ENCODE data around the gene ENPP7.
A peak's percentile ranks its signal among the peaks of the same experiment; 100 is the strongest.

Gene ENPP7

DNA sequence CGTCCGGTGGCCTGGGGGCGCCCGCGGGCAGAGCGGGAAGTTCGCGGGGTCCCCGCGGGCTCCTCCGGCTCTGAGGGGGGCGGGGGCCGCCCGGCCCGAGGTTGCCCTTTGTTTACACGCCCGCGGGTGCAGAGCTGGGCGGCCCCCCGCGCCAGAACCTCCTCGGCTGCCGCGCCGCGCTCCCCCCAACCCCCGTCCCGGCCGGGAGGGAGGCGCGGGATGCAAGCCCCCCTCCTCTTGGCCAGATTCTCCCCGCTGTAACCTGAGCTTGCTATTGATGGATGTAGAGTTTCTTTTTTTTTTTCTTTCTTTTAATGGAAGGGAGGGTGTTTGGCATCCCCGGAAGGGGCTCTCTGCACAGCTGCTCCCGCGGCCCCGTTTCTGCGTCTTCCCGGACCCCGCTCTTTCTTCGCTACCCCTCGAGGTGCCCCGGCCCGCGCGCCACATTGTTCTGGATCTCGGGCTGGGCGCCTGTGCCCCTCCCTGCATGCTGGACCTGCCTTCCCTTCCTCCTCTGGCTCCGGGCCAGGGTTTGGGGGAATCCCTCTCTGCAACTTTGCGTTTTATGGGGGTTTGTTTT, 47.9 kb downstream of the ENPP7 start (continued):
- no peak for TF ChIP-seq ZNF514 (tag by site-specific recombination; IDR thresholded peaks at IDR 0.05)
- TF ChIP-seq, protein P1, sequence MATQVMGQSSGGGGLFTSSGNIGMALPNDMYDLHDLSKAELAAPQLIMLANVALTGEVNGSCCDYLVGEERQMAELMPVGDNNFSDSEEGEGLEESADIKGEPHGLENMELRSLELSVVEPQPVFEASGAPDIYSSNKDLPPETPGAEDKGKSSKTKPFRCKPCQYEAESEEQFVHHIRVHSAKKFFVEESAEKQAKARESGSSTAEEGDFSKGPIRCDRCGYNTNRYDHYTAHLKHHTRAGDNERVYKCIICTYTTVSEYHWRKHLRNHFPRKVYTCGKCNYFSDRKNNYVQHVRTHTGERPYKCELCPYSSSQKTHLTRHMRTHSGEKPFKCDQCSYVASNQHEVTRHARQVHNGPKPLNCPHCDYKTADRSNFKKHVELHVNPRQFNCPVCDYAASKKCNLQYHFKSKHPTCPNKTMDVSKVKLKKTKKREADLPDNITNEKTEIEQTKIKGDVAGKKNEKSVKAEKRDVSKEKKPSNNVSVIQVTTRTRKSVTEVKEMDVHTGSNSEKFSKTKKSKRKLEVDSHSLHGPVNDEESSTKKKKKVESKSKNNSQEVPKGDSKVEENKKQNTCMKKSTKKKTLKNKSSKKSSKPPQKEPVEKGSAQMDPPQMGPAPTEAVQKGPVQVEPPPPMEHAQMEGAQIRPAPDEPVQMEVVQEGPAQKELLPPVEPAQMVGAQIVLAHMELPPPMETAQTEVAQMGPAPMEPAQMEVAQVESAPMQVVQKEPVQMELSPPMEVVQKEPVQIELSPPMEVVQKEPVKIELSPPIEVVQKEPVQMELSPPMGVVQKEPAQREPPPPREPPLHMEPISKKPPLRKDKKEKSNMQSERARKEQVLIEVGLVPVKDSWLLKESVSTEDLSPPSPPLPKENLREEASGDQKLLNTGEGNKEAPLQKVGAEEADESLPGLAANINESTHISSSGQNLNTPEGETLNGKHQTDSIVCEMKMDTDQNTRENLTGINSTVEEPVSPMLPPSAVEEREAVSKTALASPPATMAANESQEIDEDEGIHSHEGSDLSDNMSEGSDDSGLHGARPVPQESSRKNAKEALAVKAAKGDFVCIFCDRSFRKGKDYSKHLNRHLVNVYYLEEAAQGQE (tag by site-specific recombination; IDR thresholded peaks at IDR 0.05): peak; percentile 68
- TF ChIP-seq ZNF544 (tag by site-specific recombination; IDR thresholded peaks at IDR 0.05): no peak
- TF ChIP-seq, protein P2, sequence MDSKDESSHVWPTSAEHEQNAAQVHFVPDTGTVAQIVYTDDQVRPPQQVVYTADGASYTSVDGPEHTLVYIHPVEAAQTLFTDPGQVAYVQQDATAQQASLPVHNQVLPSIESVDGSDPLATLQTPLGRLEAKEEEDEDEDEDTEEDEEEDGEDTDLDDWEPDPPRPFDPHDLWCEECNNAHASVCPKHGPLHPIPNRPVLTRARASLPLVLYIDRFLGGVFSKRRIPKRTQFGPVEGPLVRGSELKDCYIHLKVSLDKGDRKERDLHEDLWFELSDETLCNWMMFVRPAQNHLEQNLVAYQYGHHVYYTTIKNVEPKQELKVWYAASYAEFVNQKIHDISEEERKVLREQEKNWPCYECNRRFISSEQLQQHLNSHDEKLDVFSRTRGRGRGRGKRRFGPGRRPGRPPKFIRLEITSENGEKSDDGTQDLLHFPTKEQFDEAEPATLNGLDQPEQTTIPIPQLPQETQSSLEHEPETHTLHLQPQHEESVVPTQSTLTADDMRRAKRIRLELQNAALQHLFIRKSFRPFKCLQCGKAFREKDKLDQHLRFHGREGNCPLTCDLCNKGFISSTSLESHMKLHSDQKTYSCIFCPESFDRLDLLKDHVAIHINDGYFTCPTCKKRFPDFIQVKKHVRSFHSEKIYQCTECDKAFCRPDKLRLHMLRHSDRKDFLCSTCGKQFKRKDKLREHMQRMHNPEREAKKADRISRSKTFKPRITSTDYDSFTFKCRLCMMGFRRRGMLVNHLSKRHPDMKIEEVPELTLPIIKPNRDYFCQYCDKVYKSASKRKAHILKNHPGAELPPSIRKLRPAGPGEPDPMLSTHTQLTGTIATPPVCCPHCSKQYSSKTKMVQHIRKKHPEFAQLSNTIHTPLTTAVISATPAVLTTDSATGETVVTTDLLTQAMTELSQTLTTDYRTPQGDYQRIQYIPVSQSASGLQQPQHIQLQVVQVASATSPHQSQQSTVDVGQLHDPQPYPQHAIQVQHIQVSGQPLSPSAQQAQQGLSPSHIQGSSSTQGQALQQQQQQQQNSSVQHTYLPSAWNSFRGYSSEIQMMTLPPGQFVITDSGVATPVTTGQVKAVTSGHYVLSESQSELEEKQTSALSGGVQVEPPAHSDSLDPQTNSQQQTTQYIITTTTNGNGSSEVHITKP (tag by site-specific recombination; IDR thresholded peaks at IDR 0.05): peak; percentile 72
- no peak for TF ChIP-seq PRDM2 (tag by site-specific recombination; IDR thresholded peaks at IDR 0.05; ENCODE audit: borderline replicate concordance)
- TF ChIP-seq ZNF202 (tag by site-specific recombination; IDR thresholded peaks at IDR 0.05; ENCODE audit: borderline replicate concordance): no peak
- no peak for TF ChIP-seq INSM2 (tag by site-specific recombination; IDR thresholded peaks at IDR 0.05)
- TF ChIP-seq PRDM6 (tag by site-specific recombination; IDR thresholded peaks at IDR 0.05): no peak
- TF ChIP-seq ZNF266 (tag by site-specific recombination; IDR thresholded peaks at IDR 0.05; ENCODE audit: low read depth): no peak
- no peak for TF ChIP-seq ZNF121 (tag by site-specific recombination; IDR thresholded peaks at IDR 0.05)
- TF ChIP-seq ZNF239 (tag by site-specific recombination; IDR thresholded peaks at IDR 0.05): no peak
- no peak for TF ChIP-seq ZNF670 (tag by site-specific recombination; IDR thresholded peaks at IDR 0.05; ENCODE audit: low read depth)
- TF ChIP-seq ZNF174 (tag by site-specific recombination; IDR thresholded peaks at IDR 0.05): no peak
- peak; percentile 71; the same call in 1 of the 2 replicates for TF ChIP-seq GLIS2 (tag by site-specific recombination; IDR thresholded peaks at IDR 0.05)
- no peak for TF ChIP-seq ZNF10 (tag by site-specific recombination; IDR thresholded peaks at IDR 0.05)
- TF ChIP-seq KLF17 (tag by site-specific recombination; IDR thresholded peaks at IDR 0.05): peak; percentile 74; the same call in 1 of the 2 replicates
- no peak for TF ChIP-seq ZNF16 (tag by site-specific recombination; IDR thresholded peaks at IDR 0.05; ENCODE audit: low read depth)
- TF ChIP-seq ZBTB20 (tag by site-specific recombination; IDR thresholded peaks at IDR 0.05): peak; percentile 64
- no peak for TF ChIP-seq HOXD13 (CRISPR knock-in tag; IDR thresholded peaks at IDR 0.05; ENCODE audit: borderline replicate concordance)
- TF ChIP-seq ZNF37A (tag by site-specific recombination; IDR thresholded peaks at IDR 0.05): no peak
- TF ChIP-seq ZNF549 (tag by site-specific recombination; IDR thresholded peaks at IDR 0.05): no peak
- TF ChIP-seq ZNF510 (tag by site-specific recombination; IDR thresholded peaks at IDR 0.05; ENCODE audit: insufficient replicate concordance): no peak

Data from HEK293 (cell line).